Measurements from ENCODE around the gene EVC. TPM values are rescaled to one million over a fixed set of nuclear protein-coding genes. Genes with fewer than 3 reads are reported as not detected.

Gene EVC
- total and polyA plus RNA-seq, 2 of the 8 experiments (the other 6 are each of a cell fraction or from before 2014, with no cell fraction given): 2.6 to 9.8 TPM

GRCh38 chr4:5713861-5714260, 2.9 kb downstream of the EVC start:
- Histone ChIP-seq H3K79me2 (ENCODE audit: control insufficient read depth in 1 of 2, insufficient read depth in 2 of 2, low read length in 2 of 2) (no peaks in the 10 kb centered on the region), H2BK15ac (ENCODE audit: low read length) (no peak overlapping the region), H2AK5ac (ENCODE audit: low read depth, low read length) (no peak overlapping the region), H3K9me3 (ENCODE audit: insufficient read depth in 2 of 2, low read depth in 1 of 2, low read length in 1 of 2) (peaks cover 3 to 6% of the 10 kb centered on the region in 2 experiments; a peak in 2 of 4 replicates), H3K56ac (replicated peaks; ENCODE audit: insufficient read length, low read depth, low read length) (no peak overlapping the region), H2BK120ac (replicated peaks; ENCODE audit: low read depth, low read length) (no peak overlapping the region), H3K4me1 (replicated peaks in 1 of 4; ENCODE audit: control insufficient read depth in 3 of 4, insufficient read depth in 4 of 4, low read length in 3 of 4) (peaks cover 3 to 9% (median 6%) of the 10 kb centered on the region in 4 experiments), H3K23ac (ENCODE audit: insufficient read length) (no peak overlapping the region), H3K18ac (ENCODE audit: extremely low read depth, low read length) (no peak overlapping the region), H2BK20ac (ENCODE audit: low read length) (no peak overlapping the region), H3K9ac (replicated peaks in 1 of 4; ENCODE audit: extremely low read depth in 1 of 4, low read depth in 3 of 4, low read length in 3 of 4) (no peak overlapping the region), H3K27me3 (replicated peaks in 1 of 4; ENCODE audit: control insufficient read depth in 3 of 4, extremely low read depth in 1 of 4, insufficient read depth in 3 of 4, low read length in 3 of 4) (peaks cover 0 to 12% (median 8%) of the 10 kb centered on the region in 4 experiments; a peak in 3 of 7 replicates), H3K14ac (ENCODE audit: insufficient read length) (no peak overlapping the region), H3K4me3 (ENCODE audit: extremely low read depth in 1 of 4, insufficient read depth in 2 of 4, low read depth in 3 of 4, low read length in 4 of 4) (no peak overlapping the region), H3K4ac (replicated peaks; ENCODE audit: insufficient read length, low read depth, low read length) (no peak overlapping the region), H3K79me1 (ENCODE audit: low read depth, low read length) (no peaks in the 10 kb centered on the region), H3K36me3 (ENCODE audit: control insufficient read depth in 2 of 4, insufficient read depth in 4 of 4, low read length in 3 of 4) (peaks cover 0 to 7% (median 0%) of the 10 kb centered on the region in 4 experiments; a peak in 1 of 8 replicates), H3K4me2 (ENCODE audit: insufficient read depth in 1 of 2, low read depth in 2 of 2, low read length in 2 of 2) (no peak overlapping the region), H2AFZ (ENCODE audit: low read length) (no peak overlapping the region), H3K23me2 (ENCODE audit: low read depth, low read length) (peaks cover 12% of the 10 kb centered on the region; the same call in 1 of the 2 replicates), H3K27ac (ENCODE audit: low read depth, low read length) (no peak overlapping the region), H4K8ac (ENCODE audit: extremely low read depth, insufficient read depth, low read length) (no peak overlapping the region), H4K20me1 (replicated peaks in 1 of 2; ENCODE audit: control insufficient read depth in 1 of 2, insufficient read depth in 2 of 2, low read length in 2 of 2) (peaks cover 4 to 7% of the 10 kb centered on the region in 2 experiments), H2BK5ac (ENCODE audit: low read depth, low read length) (no peak overlapping the region), H4K5ac (ENCODE audit: insufficient read length, low read depth, low read length) (no peak overlapping the region), H4K91ac (replicated peaks; ENCODE audit: insufficient read length, low read length) (no peak overlapping the region), H2BK12ac (ENCODE audit: low read depth, low read length) (no peak overlapping the region)
- ChIA-PET POLR2A (ENCODE audit: partially characterized antibody) (no interaction called here), CTCF (ENCODE audit: partially characterized antibody) (no interaction called here)
- DNase-seq (ENCODE audit: low read depth in 1 of 2, low spot score in 2 of 2) (no peak), FAIRE-seq (no peak)
- WGBS, 2 experiments (ENCODE audit: extremely low coverage in 1 of 2, insufficient coverage in 1 of 2, insufficient read length in 1 of 2, insufficient replicate concordance in 2 of 2, low coverage in 1 of 2, low lambda C conversion rate in 2 of 2, missing lambda C conversion rate in 1 of 2): 82% methylated on average over 6 of the region's 6 CpGs; no CpG with 5 or more reads in 1 of the 2 experiments
- TF ChIP-seq USF2 (IDR thresholded peaks at IDR 0.05; ENCODE audit: low read length): no peak
- no peak for TF ChIP-seq SIN3A (conservative IDR thresholded peaks at IDR 0.05 in 1 of 2, IDR thresholded peaks at IDR 0.05 in 1 of 2; ENCODE audit: low read depth in 1 of 2, low read length in 2 of 2)
- no peak for TF ChIP-seq MAX (IDR thresholded peaks at IDR 0.05)
- TF ChIP-seq CHD1 (IDR thresholded peaks at IDR 0.05; ENCODE audit: low read depth, low read length): no peak
- TF ChIP-seq CBX8 (IDR thresholded peaks at IDR 0.05; ENCODE audit: borderline replicate concordance, low read depth, low read length): no peak
- no peak for TF ChIP-seq SP2 (IDR thresholded peaks at IDR 0.05; ENCODE audit: low read length)
- no peak for TF ChIP-seq PHF8 (conservative IDR thresholded peaks at IDR 0.05; ENCODE audit: low read depth, low read length)
- TF ChIP-seq MAFK (IDR thresholded peaks at IDR 0.05; ENCODE audit: low read depth, low read length): no peak
- no peak for TF ChIP-seq RAD21 (IDR thresholded peaks at IDR 0.05 in 1 of 2, conservative IDR thresholded peaks at IDR 0.05 in 1 of 2; ENCODE audit: low read depth in 2 of 2, low read length in 2 of 2)
- no peak for TF ChIP-seq EZH2 (IDR thresholded peaks at IDR 0.05; ENCODE audit: low read depth, low read length, severe bottlenecking)
- no peak for TF ChIP-seq TCF12 (IDR thresholded peaks at IDR 0.05; ENCODE audit: low read depth, low read length)
- no peak for TF ChIP-seq RBBP5 (IDR thresholded peaks at IDR 0.05; ENCODE audit: borderline replicate concordance, low read depth, low read length)

Data from H1 (cell line).